AG04450 (cell line): ENCODE data around the gene LIFR. TPM values are rescaled to one million over a fixed set of nuclear protein-coding genes. Genes with fewer than 3 reads are reported as not detected.

Experiments used
- CTCF ChIA-PET: fragments of 300-600, 350-600 bp; formaldehyde crosslinking; extraction: SDS; loops from one replicate; lab custom pipeline; 2022; ENCODE audit warnings: antibody characterized with exemption, inconsistent platforms; lab: Charles Lee
- POLR2A ChIA-PET: fragments of 350-600 bp; formaldehyde crosslinking; extraction: SDS; loops from one replicate; lab custom pipeline; 2021; ENCODE audit warnings: antibody characterized with exemption, inconsistent platforms; lab: Yijun Ruan, JAX
- DNase-seq: peaks from one replicate; pipeline ENCODE4 v3.0.0-alpha.2; 2011; ENCODE audit warnings: low read depth, low spot score
- H3K27ac ChIP-seq: one replicate; pipeline ENCODE4 v1.5.1; 2012; ENCODE audit warnings: low read depth, low read length, control low read depth
- H3K27me3 ChIP-seq: one replicate; pipeline ENCODE4 v1.6.0; 2012; ENCODE audit warnings: low read length; ENCODE audit not compliant: control insufficient read depth, insufficient read depth
- H3K4me3 ChIP-seq: 2 replicates; pipeline ENCODE4 v1.5.1; 2011; ENCODE audit warnings: mild to moderate bottlenecking, low read depth, low read length, control low read depth
- H3K9me3 ChIP-seq: 2 replicates; pipeline ENCODE4 v1.5.1; 2012; ENCODE audit warnings: low read length; ENCODE audit not compliant: control insufficient read depth, insufficient read depth
- polyA plus RNA-seq: library from polyadenylated mRNA; depleted of rRNA; stranded (reverse); fragments of >200 nt; gene quantifications from 2 replicates; pipeline ENCODE4 v1.2.3, GENCODE V29; 2011
- TF ChIP-seq, protein P1 (sequence below): IDR thresholded peaks from 2 replicates; pipeline ENCODE4 v1.5.1; 2011; ENCODE audit warnings: low read depth, low read length, control low read depth, inconsistent platforms

Gene LIFR
- polyA plus RNA-seq, 1 experiment = 18.6 TPM

DNA sequence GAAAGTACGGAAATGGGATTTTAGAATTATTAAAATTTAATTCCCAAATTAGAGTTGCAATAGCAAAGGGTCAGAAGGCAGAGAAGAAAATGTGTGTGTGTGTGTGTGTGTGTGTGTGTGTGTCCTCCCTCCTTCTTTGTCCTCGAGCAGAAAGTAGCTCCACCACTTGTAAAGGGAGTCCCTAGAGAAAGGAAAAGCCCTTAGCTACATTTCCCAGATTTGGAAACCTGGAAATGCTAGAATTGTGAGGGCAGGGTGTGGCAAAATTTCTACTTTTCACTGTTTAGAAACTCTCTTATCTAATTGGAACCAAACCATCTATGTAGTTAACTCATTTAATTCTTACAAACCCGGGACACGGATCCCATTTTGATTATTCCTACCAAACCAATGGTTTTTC, 33.2 kb upstream of the LIFR start:
- H3K9me3 ChIP-seq = no peaks in the 10 kb centered on the region

DNA sequence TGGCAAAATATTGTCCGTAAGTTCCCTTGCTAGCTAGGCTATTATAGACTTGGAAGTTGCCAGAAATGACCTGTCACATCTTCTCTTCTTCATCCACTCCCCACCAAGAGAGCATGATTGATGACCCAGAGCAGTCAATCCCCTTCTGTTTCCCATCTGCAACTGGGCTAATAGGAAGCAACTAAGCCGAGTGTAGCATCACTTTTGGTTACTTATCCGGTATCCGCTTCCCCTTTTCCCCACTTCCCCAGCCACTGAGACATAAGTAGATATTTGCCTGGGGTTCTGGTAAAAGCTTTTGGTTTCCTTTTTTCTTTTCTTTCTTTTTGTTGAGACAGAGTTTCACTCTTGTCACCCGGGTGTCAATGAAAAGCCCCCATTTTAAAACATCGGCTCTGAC, 29.4 kb upstream of the LIFR start:
- Histone ChIP-seq H3K27me3 (peaks cover 11% of the 10 kb centered on the region), H3K4me3 (no peak overlapping the region), H3K27ac (no peak overlapping the region), H3K9me3 (no peaks in the 10 kb centered on the region)
- ChIA-PET POLR2A (no interaction called here), CTCF (no interaction called here)
- no peak for DNase-seq
- TF ChIP-seq, protein P1, sequence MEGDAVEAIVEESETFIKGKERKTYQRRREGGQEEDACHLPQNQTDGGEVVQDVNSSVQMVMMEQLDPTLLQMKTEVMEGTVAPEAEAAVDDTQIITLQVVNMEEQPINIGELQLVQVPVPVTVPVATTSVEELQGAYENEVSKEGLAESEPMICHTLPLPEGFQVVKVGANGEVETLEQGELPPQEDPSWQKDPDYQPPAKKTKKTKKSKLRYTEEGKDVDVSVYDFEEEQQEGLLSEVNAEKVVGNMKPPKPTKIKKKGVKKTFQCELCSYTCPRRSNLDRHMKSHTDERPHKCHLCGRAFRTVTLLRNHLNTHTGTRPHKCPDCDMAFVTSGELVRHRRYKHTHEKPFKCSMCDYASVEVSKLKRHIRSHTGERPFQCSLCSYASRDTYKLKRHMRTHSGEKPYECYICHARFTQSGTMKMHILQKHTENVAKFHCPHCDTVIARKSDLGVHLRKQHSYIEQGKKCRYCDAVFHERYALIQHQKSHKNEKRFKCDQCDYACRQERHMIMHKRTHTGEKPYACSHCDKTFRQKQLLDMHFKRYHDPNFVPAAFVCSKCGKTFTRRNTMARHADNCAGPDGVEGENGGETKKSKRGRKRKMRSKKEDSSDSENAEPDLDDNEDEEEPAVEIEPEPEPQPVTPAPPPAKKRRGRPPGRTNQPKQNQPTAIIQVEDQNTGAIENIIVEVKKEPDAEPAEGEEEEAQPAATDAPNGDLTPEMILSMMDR = no peak

More for the DNA sequence above, 33.2 kb upstream of the LIFR start:
- Histone ChIP-seq H3K4me3 (no peak overlapping the region), H3K27me3 (no peaks in the 10 kb centered on the region), H3K27ac (no peak overlapping the region)
- CTCF ChIA-PET = interaction anchor here (0.9 kb wide), 1 partner anchor 169 kb away, joined by 4 read pairs; no protein-coding TSS in a partner anchor
- TF ChIP-seq, protein P1 = no peak
- POLR2A ChIA-PET = no interaction called here
- no peak for DNase-seq

DNA sequence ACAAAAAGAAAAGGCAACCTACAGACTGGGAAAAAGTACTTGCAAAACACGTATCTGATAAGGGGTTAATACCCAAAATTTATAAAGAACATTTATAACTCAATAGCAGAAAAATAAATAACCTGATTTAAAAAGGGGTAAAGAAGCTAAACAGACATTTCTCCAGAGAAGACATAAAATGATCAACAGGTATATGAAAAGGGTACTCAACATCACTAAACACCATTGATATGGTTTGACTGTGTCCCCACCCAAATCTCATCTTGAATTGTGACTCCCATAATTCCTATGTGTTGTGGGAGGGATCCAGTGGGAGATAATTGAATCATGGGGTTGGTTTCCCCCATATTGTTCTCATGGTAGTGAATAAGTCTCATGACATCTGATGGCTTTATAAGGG, 27.1 kb upstream of the LIFR start:
- DNase-seq = no peak
- Histone ChIP-seq H3K4me3 (no peak overlapping the region), H3K9me3 (no peaks in the 10 kb centered on the region), H3K27ac (no peak overlapping the region), H3K27me3 (peaks cover 23% of the 10 kb centered on the region)
- ChIA-PET POLR2A (no interaction called here), CTCF (no interaction called here)
- TF ChIP-seq, protein P1 = no peak

DNA sequence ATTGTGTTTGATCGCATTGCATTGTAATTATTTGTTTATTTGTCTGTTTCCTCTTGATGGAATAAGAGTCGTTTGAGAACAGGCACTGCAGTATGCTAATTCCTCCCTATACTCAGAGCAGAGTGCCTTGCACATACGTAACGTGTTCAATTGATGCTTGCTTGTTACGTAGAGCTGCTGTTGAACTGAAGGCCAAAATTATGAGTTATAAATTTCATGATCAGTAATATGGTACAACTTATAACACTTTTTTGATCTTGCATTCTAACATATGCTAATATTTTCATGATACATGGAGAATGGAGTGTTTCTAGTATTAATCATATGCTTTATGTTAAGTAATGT, 26.5 kb upstream of the LIFR start:
- Histone ChIP-seq H3K4me3 (no peak overlapping the region), H3K27ac (no peak overlapping the region), H3K9me3 (no peaks in the 10 kb centered on the region), H3K27me3 (peaks cover 23% of the 10 kb centered on the region)
- ChIA-PET CTCF (no interaction called here), POLR2A (no interaction called here)
- DNase-seq = no peak
- TF ChIP-seq, protein P1 = no peak

DNA sequence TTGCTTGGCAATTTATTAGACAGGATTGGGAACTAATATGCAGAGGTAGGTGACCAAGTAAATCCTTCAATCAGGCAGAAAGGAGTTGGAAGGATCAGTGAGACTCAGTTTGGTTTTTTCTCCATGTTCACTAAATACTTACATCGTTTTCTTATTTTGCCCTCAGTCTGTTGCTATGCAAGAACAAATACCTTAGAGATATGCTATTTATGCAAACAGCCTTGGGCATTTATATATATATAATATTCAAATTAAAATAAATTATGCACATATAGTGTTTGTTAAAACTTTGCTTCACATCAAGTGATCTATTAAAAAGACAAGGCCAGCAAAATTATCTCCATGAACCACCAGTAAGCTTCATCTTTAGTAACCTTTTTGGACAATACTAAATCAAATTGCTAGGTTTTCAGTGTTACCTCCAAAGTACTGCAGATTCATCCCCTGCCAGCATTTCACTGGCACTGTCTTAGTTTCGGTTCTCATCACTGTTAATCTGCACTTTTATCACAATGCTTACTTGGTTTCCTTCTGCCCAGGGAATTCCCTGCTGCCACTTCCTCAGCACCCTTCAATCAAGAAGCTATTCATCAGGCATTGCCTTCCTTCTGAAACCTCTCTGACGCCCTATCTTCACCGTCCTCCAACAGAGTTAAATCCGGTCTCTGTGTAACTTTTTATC, 26.0 kb upstream of the LIFR start:
- H3K27me3 ChIP-seq = peaks cover 23% of the 10 kb centered on the region
- POLR2A ChIA-PET = no interaction called here
- no peak overlapping the region for H3K4me3 ChIP-seq
- CTCF ChIA-PET = interaction anchor here (1.1 kb wide), 1 partner anchor 54 kb away, joined by 3 read pairs; no protein-coding TSS in a partner anchor
- H3K27ac ChIP-seq = no peak overlapping the region
- DNase-seq = no peak
- TF ChIP-seq, protein P1 = no peak
- no peaks in the 10 kb centered on the region for H3K9me3 ChIP-seq
